ENCODE measurements around the gene UVRAG. TPM values are rescaled to one million over a fixed set of nuclear protein-coding genes. Genes with fewer than 3 reads are reported as not detected.

UVRAG gene
- total RNA-seq, 1 experiment from 2014 or later, result 29.5 TPM

DNA sequence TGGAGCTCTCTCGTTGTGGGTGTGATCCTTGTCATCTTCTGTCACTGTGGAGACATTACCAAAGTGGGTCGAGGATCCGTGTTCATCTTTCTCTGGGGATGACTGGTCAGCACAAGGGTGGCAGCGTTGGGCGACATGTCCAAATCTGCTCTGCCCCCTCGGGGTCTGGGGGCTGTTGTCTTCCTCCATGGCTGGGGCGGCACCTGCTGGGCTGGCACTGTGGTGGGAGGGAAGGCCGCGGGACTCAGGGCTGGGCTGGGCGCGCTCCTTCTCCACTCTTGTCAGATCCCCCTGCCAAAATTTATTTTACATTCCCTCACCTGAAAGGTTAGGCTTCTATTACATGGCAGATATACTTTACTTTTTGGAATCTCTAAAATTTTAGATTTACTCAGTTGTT is 96.4 kb downstream of the UVRAG start:
- no peaks in the 10 kb centered on the region for H3K27me3 ChIP-seq (ENCODE audit: control insufficient read depth, insufficient read depth, low read length)
- DNase-seq (ENCODE audit: low read depth, low spot score), result no peak
- peaks cover 5% of the 10 kb centered on the region; the same call in 1 of the 2 replicates for H3K36me3 ChIP-seq (ENCODE audit: control insufficient read depth, insufficient read depth, low read length)
- no peak for TF ChIP-seq POLR2AphosphoS5 (IDR thresholded peaks at IDR 0.05; ENCODE audit: low read depth, low read length)
- TF ChIP-seq, protein P1, sequence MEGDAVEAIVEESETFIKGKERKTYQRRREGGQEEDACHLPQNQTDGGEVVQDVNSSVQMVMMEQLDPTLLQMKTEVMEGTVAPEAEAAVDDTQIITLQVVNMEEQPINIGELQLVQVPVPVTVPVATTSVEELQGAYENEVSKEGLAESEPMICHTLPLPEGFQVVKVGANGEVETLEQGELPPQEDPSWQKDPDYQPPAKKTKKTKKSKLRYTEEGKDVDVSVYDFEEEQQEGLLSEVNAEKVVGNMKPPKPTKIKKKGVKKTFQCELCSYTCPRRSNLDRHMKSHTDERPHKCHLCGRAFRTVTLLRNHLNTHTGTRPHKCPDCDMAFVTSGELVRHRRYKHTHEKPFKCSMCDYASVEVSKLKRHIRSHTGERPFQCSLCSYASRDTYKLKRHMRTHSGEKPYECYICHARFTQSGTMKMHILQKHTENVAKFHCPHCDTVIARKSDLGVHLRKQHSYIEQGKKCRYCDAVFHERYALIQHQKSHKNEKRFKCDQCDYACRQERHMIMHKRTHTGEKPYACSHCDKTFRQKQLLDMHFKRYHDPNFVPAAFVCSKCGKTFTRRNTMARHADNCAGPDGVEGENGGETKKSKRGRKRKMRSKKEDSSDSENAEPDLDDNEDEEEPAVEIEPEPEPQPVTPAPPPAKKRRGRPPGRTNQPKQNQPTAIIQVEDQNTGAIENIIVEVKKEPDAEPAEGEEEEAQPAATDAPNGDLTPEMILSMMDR (IDR thresholded peaks at IDR 0.05), result no peak
- no peak for TF ChIP-seq REST (IDR thresholded peaks at IDR 0.05; ENCODE audit: insufficient read depth in 1 of 2, low read depth in 2 of 2, low read length in 1 of 2)
- no peak for TF ChIP-seq TCF7L2 (IDR thresholded peaks at IDR 0.05; ENCODE audit: low read depth, low read length)
- TF ChIP-seq SIN3A (IDR thresholded peaks at IDR 0.05; ENCODE audit: borderline replicate concordance, insufficient read depth, low read depth, low read length), result no peak
- ChIA-PET CTCF (no interaction called here), POLR2A (no interaction called here)
- in situ Hi-C loops (cut with HindIII; ENCODE audit: low pct_unique_long_range_greater_than_20kb, low sequenced_read_pairs), result no loop called here
- no peak overlapping the region for H3K4me3 ChIP-seq (ENCODE audit: low read depth in 2 of 2, low read length in 2 of 2)
- H3K9me3 ChIP-seq (ENCODE audit: control insufficient read depth, insufficient read depth, low read depth, low read length), result no peaks in the 10 kb centered on the region
- no TSS peak for BruUV-seq (replicated peaks)
- intact Hi-C loops (cut with micrococcal nuclease; ENCODE audit: unreplicated experiment), result no loop called here
- no peak overlapping the region for H3K27ac ChIP-seq (ENCODE audit: low read length)
- ATAC-seq, result no peak
- no peaks in the 10 kb centered on the region for H3K4me1 ChIP-seq (ENCODE audit: control insufficient read depth, insufficient read depth, low read length)

DNA sequence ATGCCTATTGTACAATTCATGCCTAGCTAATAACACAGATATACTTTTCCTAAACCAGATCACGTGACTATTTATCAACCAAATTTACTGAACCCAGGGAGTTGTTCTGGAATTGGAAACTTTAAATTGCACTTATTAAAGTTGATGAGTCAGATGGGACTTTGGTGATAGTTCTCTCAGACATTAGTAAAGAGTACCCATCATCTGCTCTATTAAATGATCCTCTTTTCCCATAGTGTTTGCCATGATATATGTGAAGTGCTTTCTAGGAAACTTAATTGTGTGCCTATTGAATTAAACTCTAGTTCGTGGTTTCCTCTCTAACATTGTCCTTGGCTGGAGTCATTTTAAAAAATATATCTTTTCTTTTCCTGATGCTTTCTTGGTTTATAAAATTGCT is 99.0 kb downstream of the UVRAG start:
- Histone ChIP-seq H3K27me3 (ENCODE audit: control insufficient read depth, insufficient read depth, low read length) (no peaks in the 10 kb centered on the region), H3K36me3 (ENCODE audit: control insufficient read depth, insufficient read depth, low read length) (peaks cover 5% of the 10 kb centered on the region; the same call in 1 of the 2 replicates), H3K9me3 (ENCODE audit: control insufficient read depth, insufficient read depth, low read depth, low read length) (no peaks in the 10 kb centered on the region), H3K4me3 (ENCODE audit: low read depth in 2 of 2, low read length in 2 of 2) (no peak overlapping the region), H3K4me1 (ENCODE audit: control insufficient read depth, insufficient read depth, low read length) (no peaks in the 10 kb centered on the region), H3K27ac (ENCODE audit: low read length) (no peak overlapping the region)
- ATAC-seq (no peak), DNase-seq (ENCODE audit: low read depth, low spot score) (no peak)
- POLR2A ChIA-PET, result no interaction called here
- CTCF ChIA-PET, result no interaction called here
- intact Hi-C loops (cut with micrococcal nuclease; ENCODE audit: unreplicated experiment), result no loop called here
- TF ChIP-seq, protein P1 (IDR thresholded peaks at IDR 0.05), result no peak
- no peak for TF ChIP-seq TCF7L2 (IDR thresholded peaks at IDR 0.05; ENCODE audit: low read depth, low read length)
- no peak for TF ChIP-seq POLR2AphosphoS5 (IDR thresholded peaks at IDR 0.05; ENCODE audit: low read depth, low read length)
- no peak for TF ChIP-seq REST (IDR thresholded peaks at IDR 0.05; ENCODE audit: insufficient read depth in 1 of 2, low read depth in 2 of 2, low read length in 1 of 2)
- no peak for TF ChIP-seq SIN3A (IDR thresholded peaks at IDR 0.05; ENCODE audit: borderline replicate concordance, insufficient read depth, low read depth, low read length)
- in situ Hi-C loops (cut with HindIII; ENCODE audit: low pct_unique_long_range_greater_than_20kb, low sequenced_read_pairs), result no loop called here
- no TSS peak for BruUV-seq (replicated peaks)

Measured in Panc1 (cell line).